ENCODE data around the gene MRPL58.
"Not testable (repeated sequence)": the region's sequence is repeated elsewhere in the genome, so short reads cannot be mapped to it uniquely, and the experiment has no call there.

Gene MRPL58

GRCh38 chr17:74987909-74988711 is 24.4 kb upstream of the MRPL58 start:
- no peak for DNase-seq

- DNase-seq = no peak
Observed at GRCh38 chr17:74990581-74991105, 21.8 kb upstream of the MRPL58 start.

GRCh38 chr17:74992223-74992622 is 20.2 kb upstream of the MRPL58 start:
- no peak for DNase-seq

- no peak for DNase-seq
Observed at GRCh38 chr17:74994440-74994839, 18.0 kb upstream of the MRPL58 start.

GRCh38 chr17:74995847-74996246 is 16.6 kb upstream of the MRPL58 start:
- no peak for DNase-seq

GRCh38 chr17:74998783-74999182 is 13.7 kb upstream of the MRPL58 start:
- no peak for DNase-seq

GRCh38 chr17:74999523-74999922 is 12.9 kb upstream of the MRPL58 start:
- DNase-seq = no peak

- DNase-seq = no peak
Observed at GRCh38 chr17:75001915-75002843, 10.3 kb upstream of the MRPL58 start.

GRCh38 chr17:75003070-75003956 is 9.2 kb upstream of the MRPL58 start:
- no peak for DNase-seq

GRCh38 chr17:75003957-75004355 is 8.5 kb upstream of the MRPL58 start:
- no peak for DNase-seq

- no peak for DNase-seq
Observed at GRCh38 chr17:75004371-75004770, 8.1 kb upstream of the MRPL58 start.

- DNase-seq = no peak
Observed at GRCh38 chr17:75005291-75005690, 7.2 kb upstream of the MRPL58 start.

GRCh38 chr17:75006084-75006483 is 6.4 kb upstream of the MRPL58 start:
- not testable (repeated sequence) for DNase-seq

- no peak for DNase-seq
Observed at GRCh38 chr17:75006653-75007052, 5.8 kb upstream of the MRPL58 start.

- no peak for DNase-seq
Observed at GRCh38 chr17:75008373-75008772, 4.1 kb upstream of the MRPL58 start.

GRCh38 chr17:75009139-75009724 is 3.2 kb upstream of the MRPL58 start:
- DNase-seq = no peak

GRCh38 chr17:75010683-75011400 is 1.6 kb upstream of the MRPL58 start:
- no peak for DNase-seq

- DNase-seq = no peak
Observed at GRCh38 chr17:75011401-75012095, 922 bp upstream of the MRPL58 start.

GRCh38 chr17:75012096-75012345 is 449 bp upstream of the MRPL58 start:
- DNase-seq = no peak

GRCh38 chr17:75013092-75013559 is 656 bp downstream of the MRPL58 start:
- no peak for DNase-seq

- no peak for DNase-seq
Observed at GRCh38 chr17:75019146-75019545, 6.7 kb downstream of the MRPL58 start.
